HL-60 (cell line): Measurements from ENCODE around the gene TERT.

Experiments used
- DNase-seq, 2 experiments: peaks; one replicate each; pipeline ENCODE4 v3.0.0-alpha.2; 2010 to 2020; ENCODE audit warnings: low read depth in 1 of 2, low spot score in 1 of 2
- H3K27ac ChIP-seq: fragments of 250-450 bp; sonication (Bioruptor Pico); replicated peaks from 2 replicates; pipeline ENCODE4 v1.5.1; 2020; ENCODE audit warnings: mild to moderate bottlenecking, moderate library complexity
- H3K27me3 ChIP-seq: fragments of 250-450 bp; sonication (Bioruptor Pico); 2 replicates; pipeline ENCODE4 v1.5.1; 2021; ENCODE audit warnings: mild to moderate bottlenecking, moderate library complexity; ENCODE audit not compliant: insufficient read depth, poor library complexity, severe bottlenecking
- H3K4me3 ChIP-seq: replicated peaks from 2 replicates; pipeline ENCODE4 v1.5.1; 2011; ENCODE audit warnings: mild to moderate bottlenecking, control low read depth, low read length; ENCODE audit not compliant: insufficient read depth
- CTCF ChIP-seq: IDR thresholded peaks from one replicate; pipeline ENCODE4 v1.5.1; 2011; ENCODE audit warnings: low read length, control low read depth, inconsistent platforms; ENCODE audit not compliant: insufficient read depth
- GABPA ChIP-seq: IDR thresholded peaks from 2 replicates; pipeline ENCODE4 v1.6.1; 2012; ENCODE audit warnings: low read depth
- POLR2AphosphoS5 ChIP-seq: IDR thresholded peaks from 2 replicates; pipeline ENCODE4 v1.6.1; 2012; ENCODE audit warnings: low read depth
- REST ChIP-seq: IDR thresholded peaks from 2 replicates; pipeline ENCODE4 v1.6.1; 2012; ENCODE audit warnings: low read depth; ENCODE audit not compliant: insufficient replicate concordance
- SPI1 ChIP-seq: IDR thresholded peaks from 2 replicates; pipeline ENCODE4 v1.6.1; 2012; ENCODE audit warnings: low read depth, mild to moderate bottlenecking, borderline replicate concordance

TERT gene

GRCh38 chr5:1273745-1274144 lies 21.1 kb downstream of the TERT start:
- Histone ChIP-seq H3K27ac (no peak overlapping the region), H3K27me3 (no peaks in the 10 kb centered on the region), H3K4me3 (no peak overlapping the region)
- DNase-seq, result no peak
- no peak for TF ChIP-seq CTCF
- TF ChIP-seq REST, result no peak
- TF ChIP-seq GABPA, result no peak
- no peak for TF ChIP-seq SPI1
- no peak for TF ChIP-seq POLR2AphosphoS5

GRCh38 chr5:1272201-1272600 lies 22.7 kb downstream of the TERT start:
- no peak overlapping the region for H3K27ac ChIP-seq
- no peaks in the 10 kb centered on the region for H3K27me3 ChIP-seq
- DNase-seq, result no peak
- no peak overlapping the region for H3K4me3 ChIP-seq
- TF ChIP-seq REST (no peak), POLR2AphosphoS5 (no peak), CTCF (no peak), SPI1 (no peak), GABPA (no peak)

GRCh38 chr5:1270933-1271914 lies 23.6 kb downstream of the TERT start:
- Histone ChIP-seq H3K27me3 (no peaks in the 10 kb centered on the region), H3K27ac (no peak overlapping the region), H3K4me3 (no peak overlapping the region)
- DNase-seq, result no peak
- no peak for TF ChIP-seq POLR2AphosphoS5
- TF ChIP-seq GABPA, result no peak
- TF ChIP-seq CTCF, result no peak
- TF ChIP-seq SPI1, result no peak
- no peak for TF ChIP-seq REST
